Stimulated activated naive CD8-positive, alpha-beta T cell treated with anti-CD3 and anti-CD28 coated beads, Interleukin-15, Interleukin-2, amounts not matched to agents 100 U/mL and 50 U/mL, for 24 hours (primary cell): ENCODE data around the gene RCAN2.

ENCODE experiments used
- ATAC-seq: fragments of 150-1000 bp; cut with Tn5 transposase; one replicate; pipeline ENCODE4 v1.10.0; 2021
- DNase-seq: peaks from one replicate; pipeline ENCODE4 v3.0.0; 2021

RCAN2 gene

GRCh38 chr6:46491628-46492547 is 639 bp upstream of the RCAN2 start:
- DNase-seq (peak; percentile 23), ATAC-seq (peak; percentile 51)

GRCh38 chr6:46490425-46491200 is 636 bp downstream of the RCAN2 start:
- DNase-seq (no peak), ATAC-seq (no peak)

- no peak for ATAC-seq
- DNase-seq: no peak
Measured at GRCh38 chr6:46486181-46486580, 5.1 kb downstream of the RCAN2 start.

GRCh38 chr6:46484081-46484820 is 7.0 kb downstream of the RCAN2 start:
- DNase-seq (no peak), ATAC-seq (no peak)

DNA sequence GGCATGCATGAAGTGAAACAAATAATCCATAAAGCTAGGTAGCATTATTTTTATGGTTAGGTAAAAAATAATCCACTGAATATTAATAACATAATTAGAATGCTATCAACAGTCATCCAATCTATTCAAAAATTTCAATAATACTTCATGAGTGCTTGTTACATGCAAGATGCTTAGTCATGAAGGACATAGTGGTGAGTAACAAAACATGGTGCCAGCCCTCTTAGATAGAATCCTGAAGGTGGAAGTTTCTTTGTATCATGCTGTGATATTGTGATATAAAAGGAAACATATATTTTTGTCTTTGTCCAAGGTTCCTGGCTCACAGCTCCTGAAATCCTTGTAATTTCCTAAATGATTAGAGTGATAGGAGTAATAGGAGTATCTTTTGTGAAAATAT is 14.9 kb downstream of the RCAN2 start:
- DNase-seq: no peak

GRCh38 chr6:46473881-46474280 is 17.4 kb downstream of the RCAN2 start:
- ATAC-seq (no peak), DNase-seq (no peak)

More for the DNA sequence above, 14.9 kb downstream of the RCAN2 start:
- no peak for ATAC-seq

DNA sequence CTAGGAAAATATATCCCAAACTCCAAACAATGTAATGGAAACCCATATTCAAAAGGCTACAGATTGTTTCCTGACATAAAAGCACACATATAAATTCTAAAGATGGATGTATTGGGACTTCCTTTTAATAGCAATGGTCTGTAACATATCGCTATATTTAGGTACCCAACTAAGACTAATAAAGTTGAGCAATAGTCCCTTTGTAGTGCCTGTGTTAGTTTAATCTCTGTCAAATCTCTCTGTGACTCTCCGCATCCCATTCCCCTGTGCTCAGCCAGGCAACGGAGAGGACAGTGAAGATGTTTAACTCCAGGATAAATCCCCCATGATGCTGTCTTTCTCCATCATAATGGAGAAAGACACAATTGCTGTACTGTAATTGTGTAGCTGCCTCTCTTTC is 19.0 kb downstream of the RCAN2 start:
- DNase-seq (no peak), ATAC-seq (no peak)

DNA sequence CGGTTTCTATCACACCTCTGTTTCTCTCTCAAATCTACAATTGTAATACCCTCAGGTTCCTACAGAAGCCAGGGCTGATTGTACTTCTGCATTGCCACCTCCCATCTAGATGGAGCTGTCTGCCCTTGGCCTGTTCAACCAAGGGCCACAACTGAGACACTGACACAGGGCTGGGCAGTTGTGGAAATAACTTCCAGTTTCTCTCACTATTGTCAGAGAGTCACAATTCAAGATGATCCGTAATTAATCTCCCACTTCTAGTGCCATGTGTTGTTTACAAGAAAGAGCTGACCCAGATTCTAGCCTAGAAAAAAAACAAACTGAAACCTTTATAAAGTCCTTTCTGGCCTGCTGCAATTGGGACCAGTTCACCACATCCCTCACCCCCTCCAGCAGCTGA is 22.2 kb downstream of the RCAN2 start:
- DNase-seq (no peak), ATAC-seq (no peak)

DNA sequence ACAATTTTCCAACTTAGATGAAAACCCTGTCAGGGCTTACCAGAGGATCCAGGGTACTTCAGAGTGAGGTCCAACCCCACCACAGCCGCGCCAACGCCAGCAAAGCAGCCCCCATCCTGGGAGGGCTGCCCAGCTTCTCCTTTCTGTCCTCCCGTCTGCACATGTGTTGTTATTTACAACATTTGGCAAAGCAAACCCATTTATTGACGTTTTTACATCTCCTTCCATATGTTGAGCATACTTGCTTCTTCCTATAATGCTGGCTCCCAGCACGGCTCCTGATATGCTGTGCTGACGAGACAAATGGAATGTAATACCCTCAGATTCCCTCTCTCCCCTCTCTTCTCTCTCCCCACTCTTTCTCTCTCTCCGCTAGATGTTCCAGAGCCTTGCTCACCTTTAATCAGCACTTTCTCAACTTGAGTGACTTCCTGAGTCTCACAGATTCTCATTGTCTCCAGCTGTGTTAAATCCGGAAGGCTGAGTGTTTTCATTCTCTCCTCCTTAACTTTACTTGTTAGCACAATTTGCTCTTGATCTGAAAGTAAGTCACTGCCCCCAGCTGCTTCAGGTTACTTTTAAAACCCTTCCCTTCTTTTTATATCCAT is 22.7 kb downstream of the RCAN2 start:
- ATAC-seq (no peak), DNase-seq (no peak)

DNA sequence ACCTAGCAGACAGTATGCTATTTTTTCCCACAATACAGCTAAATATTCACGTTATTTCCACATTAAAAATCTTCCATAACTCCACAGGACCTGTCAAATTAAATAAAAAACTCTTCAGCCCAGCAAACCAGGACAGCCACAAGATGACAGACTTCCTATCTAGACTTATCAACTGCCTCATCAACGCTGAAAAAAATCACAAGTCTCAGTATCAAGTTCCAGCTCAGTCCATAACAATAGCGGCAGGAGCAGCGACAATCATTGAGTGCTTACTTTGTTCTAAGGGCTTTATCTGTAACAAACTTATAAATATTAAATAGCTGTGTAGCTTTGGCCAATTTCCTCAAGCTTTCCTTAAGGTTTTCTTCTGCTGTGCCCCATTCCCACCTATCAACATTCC is 24.7 kb downstream of the RCAN2 start:
- DNase-seq (no peak), ATAC-seq (no peak)

GRCh38 chr6:46465294-46466165 is 25.7 kb downstream of the RCAN2 start:
- ATAC-seq (no peak), DNase-seq (no peak)

DNA sequence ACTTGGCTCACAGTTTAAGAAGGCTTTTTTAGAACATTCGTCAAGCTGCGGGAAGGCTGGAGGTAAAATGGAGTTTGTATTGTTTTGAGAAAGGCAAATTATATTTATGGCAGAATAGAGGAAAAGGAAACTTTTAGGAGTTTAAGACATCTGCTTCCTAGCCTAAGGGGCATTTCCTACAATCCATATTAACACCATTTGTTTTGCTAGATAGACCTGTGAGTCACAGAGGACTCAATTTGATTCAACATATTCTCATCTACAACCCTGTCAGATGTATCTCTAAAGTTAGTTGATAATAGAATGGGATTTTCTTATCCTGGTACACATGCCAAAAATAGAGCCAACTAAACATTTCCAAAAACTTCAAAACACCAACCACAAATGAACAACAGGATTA is 35.0 kb downstream of the RCAN2 start:
- DNase-seq: no peak
- ATAC-seq: no peak

DNA sequence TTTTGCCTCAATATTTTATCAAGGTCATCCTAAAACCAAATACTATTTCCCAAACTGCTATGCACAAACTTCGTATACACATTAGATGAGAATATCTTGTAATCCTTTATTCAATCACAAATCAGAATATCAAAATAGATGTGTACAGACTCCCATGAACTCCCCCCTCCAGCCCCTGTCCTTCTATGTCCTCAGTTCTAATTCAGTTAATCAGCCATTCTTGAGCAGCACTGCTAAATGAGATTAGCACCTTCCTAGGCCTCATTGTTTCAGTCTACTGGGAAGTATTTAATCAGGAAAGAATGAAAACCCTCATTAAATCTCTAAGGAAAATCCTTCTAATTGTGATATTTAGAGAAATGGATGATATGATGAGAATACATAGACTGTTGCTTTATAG is 36.6 kb downstream of the RCAN2 start:
- ATAC-seq (no peak), DNase-seq (no peak)

- ATAC-seq: no peak
- DNase-seq: no peak
Measured at GRCh38 chr6:46453741-46454316, 37.4 kb downstream of the RCAN2 start.

DNA sequence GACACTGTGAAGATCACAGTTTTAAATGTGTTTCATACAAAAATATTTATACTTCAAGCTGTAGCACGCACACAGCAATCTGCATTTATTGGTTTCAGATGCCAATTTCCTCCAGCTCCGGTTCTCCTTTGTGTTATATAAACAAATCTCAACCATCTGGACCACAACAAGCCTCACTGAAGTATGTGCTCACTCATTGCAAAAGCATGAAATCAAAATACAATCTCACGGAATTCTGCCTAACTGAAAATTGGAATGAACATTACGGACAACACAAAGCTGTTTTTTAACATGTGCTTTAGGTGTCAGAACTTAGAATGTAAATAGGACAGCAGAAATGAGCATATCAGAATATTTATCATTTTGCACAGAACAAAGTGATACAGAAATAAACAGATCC is 38.0 kb downstream of the RCAN2 start:
- ATAC-seq (no peak), DNase-seq (no peak)

DNA sequence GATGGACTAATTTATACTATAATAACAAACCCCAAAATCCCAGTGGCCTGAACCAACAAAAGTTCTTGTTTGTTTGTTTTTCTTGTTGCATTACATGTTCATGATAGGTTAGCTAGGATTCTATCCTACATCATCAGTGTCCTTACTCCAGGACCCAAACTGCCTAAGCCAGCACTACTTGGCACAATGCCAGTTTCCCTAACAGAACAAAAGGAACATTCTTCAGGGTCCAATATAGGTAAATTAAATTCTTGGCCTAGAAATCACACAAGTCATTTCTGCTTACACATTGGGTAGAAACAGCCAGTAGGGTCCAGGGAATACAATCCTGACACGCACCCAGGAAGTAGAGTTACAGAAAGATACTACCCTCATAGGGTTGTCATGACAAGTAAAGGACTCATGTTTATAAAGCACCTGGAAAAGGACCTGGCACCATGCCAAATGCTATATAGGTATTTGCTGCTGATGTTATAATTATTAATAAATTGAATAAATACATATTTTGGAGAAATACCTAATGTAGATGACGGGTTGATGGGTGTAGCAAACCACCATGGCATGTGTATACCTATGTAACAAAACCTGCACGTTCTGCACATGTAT is 38.8 kb downstream of the RCAN2 start:
- no peak for ATAC-seq
- no peak for DNase-seq

GRCh38 chr6:46451343-46451742 is 39.9 kb downstream of the RCAN2 start:
- ATAC-seq (no peak), DNase-seq (no peak)

- ATAC-seq (no peak), DNase-seq (no peak)
Measured at GRCh38 chr6:46444772-46445454, 46.3 kb downstream of the RCAN2 start.

DNA sequence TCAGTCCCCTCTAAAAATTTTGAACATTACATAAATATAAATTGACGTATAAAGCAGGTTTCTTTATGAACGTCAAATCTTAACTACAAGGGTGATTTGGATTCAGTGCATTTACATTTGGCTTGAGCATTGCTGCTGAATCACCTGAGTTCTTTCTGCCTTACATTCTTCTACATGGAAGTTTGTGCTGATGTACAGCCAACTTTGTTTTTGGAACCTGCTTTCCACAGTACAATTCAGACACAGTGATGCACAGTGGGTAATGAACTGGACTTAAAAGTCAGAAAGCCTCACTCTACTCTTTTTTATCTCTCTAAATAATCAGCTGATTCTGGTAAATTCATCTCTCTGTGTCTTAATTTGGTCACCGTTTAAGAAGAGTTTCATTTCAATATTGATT is 47.6 kb downstream of the RCAN2 start:
- ATAC-seq (no peak), DNase-seq (no peak)

DNA sequence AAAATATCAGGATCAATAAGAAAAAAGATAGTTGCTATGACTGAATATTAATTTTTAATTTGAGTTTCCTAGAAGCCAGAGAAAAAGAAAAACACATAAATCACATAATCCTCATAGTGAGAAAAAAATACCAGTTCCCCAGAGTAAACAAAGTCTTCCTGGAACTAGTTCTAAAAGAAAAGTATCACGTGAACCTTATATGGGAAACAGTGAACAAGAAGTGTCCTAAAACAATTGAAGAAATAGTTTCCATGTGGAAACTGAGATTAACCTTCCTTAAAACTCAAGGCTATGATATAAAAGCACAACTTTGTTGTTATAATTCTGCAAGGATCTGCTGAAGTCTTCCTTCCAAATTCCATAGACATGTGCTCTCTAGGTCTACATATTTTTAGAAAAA is 50.6 kb downstream of the RCAN2 start:
- DNase-seq: no peak
- ATAC-seq: no peak
